ENCODE data around the gene FILIP1L.
A peak's percentile ranks its signal among the peaks of the same experiment; 100 is the strongest.

The FILIP1L gene

GRCh38 chr3:100114413-100115030 is at the start of gene FILIP1L:
Gene FILIP1L, minus strand, starts transcription at chr3:100114501.
- DNase-seq (ENCODE audit: low spot score): no peak

GRCh38 chr3:100163787-100164186 is 49.5 kb upstream of the FILIP1L start:
- no peak for DNase-seq (ENCODE audit: low spot score)

- no peak for DNase-seq (ENCODE audit: low spot score)
Measured at GRCh38 chr3:100160521-100160920, 46.2 kb upstream of the FILIP1L start.

- DNase-seq (ENCODE audit: low spot score): peak; percentile 37
Measured at GRCh38 chr3:100159331-100160153, 45.2 kb upstream of the FILIP1L start.

- DNase-seq (ENCODE audit: low spot score): no peak
Measured at GRCh38 chr3:100158918-100159330, 44.6 kb upstream of the FILIP1L start.

- no peak for DNase-seq (ENCODE audit: low spot score)
Measured at GRCh38 chr3:100157685-100158084, 43.4 kb upstream of the FILIP1L start.

- no peak for DNase-seq (ENCODE audit: low spot score)
Measured at GRCh38 chr3:100155590-100155989, 41.3 kb upstream of the FILIP1L start.

GRCh38 chr3:100155128-100155527 is 40.8 kb upstream of the FILIP1L start:
- no peak for DNase-seq (ENCODE audit: low spot score)

GRCh38 chr3:100154171-100154570 is 39.9 kb upstream of the FILIP1L start:
- no peak for DNase-seq (ENCODE audit: low spot score)

- DNase-seq (ENCODE audit: low spot score): no peak
Measured at GRCh38 chr3:100151024-100151707, 36.9 kb upstream of the FILIP1L start.

- DNase-seq (ENCODE audit: low spot score): peak; percentile 13
Measured at GRCh38 chr3:100150473-100150872, 36.2 kb upstream of the FILIP1L start.

- no peak for DNase-seq (ENCODE audit: low spot score)
Measured at GRCh38 chr3:100149713-100150415, 35.6 kb upstream of the FILIP1L start.

- no peak for DNase-seq (ENCODE audit: low spot score)
Measured at GRCh38 chr3:100149130-100149529, 34.8 kb upstream of the FILIP1L start.

GRCh38 chr3:100144255-100144866 is 30.1 kb upstream of the FILIP1L start:
- DNase-seq (ENCODE audit: low spot score): no peak

- no peak for DNase-seq (ENCODE audit: low spot score)
Measured at GRCh38 chr3:100141586-100141985, 27.3 kb upstream of the FILIP1L start.

GRCh38 chr3:100140976-100141375 is 26.7 kb upstream of the FILIP1L start:
- DNase-seq (ENCODE audit: low spot score): no peak

GRCh38 chr3:100136921-100137320 is 22.6 kb upstream of the FILIP1L start:
- DNase-seq (ENCODE audit: low spot score): no peak

- no peak for DNase-seq (ENCODE audit: low spot score)
Measured at GRCh38 chr3:100131241-100131640, 16.9 kb upstream of the FILIP1L start.

- DNase-seq (ENCODE audit: low spot score): no peak
Measured at GRCh38 chr3:100129941-100130340, 15.6 kb upstream of the FILIP1L start.

- DNase-seq (ENCODE audit: low spot score): no peak
Measured at GRCh38 chr3:100128565-100128964, 14.3 kb upstream of the FILIP1L start.

GRCh38 chr3:100127792-100128191 is 13.5 kb upstream of the FILIP1L start:
- no peak for DNase-seq (ENCODE audit: low spot score)
